LoVo (cell line): ENCODE data around the gene ONECUT2.
"Not testable (repeated sequence)": the region's sequence is repeated elsewhere in the genome, so short reads cannot be mapped to it uniquely, and the experiment has no call there.

ENCODE experiments used
- DNase-seq: peaks from one replicate; pipeline ENCODE4 v3.0.0-alpha.2; 2016; ENCODE audit warnings: low spot score

Gene ONECUT2

DNA sequence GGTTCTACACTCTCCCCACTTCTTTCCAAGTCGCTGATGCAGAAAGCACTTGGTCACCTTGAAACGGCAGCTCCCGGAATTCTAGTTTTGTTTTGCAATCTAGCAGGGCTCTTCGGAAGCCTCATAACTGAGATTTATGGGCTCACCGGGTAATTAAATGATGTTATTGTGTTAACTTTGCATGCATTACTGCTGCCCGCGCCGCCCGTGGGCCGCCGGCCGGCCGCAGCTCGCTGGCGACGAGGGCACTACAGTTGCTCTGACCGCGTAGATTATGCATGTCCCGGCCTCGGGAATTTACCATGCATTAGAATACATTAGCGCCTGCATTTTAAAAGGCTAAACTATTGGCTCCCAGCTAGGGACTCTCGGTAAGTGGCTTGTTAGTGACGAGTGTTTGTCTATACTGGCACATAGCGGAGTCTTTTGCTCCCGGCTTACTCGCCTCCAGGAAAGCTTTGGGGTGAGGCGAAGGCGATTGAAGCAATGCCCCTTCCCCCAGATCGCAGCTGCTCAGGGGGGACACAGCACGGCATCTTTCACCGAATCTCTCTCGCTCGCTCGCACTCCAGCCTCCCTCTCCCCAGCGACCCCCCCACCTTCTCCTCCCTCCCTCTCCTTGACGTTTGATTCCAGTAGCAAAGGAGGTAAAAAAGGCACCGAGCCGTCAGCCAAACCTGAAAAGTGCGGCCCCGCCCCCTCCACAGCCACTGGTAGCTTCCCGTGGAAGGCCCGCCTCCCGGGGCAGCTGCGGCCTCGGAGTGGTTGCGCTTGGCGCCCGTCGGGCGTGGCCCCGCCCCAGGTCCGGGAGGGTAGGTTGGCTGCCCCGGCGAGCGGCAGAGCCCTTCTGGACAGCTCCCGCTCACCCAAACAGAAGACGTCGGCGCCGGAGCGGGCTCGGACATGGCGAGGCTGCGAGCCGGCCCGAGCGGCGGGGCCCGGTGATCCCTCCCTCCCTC lies at the start of gene ONECUT2:
Gene ONECUT2 (plus strand): TSS at position 839 of the 959 bp plus-strand sequence. CDS start 343 bp downstream, outside the sequence.
- peak; percentile 93 for DNase-seq

- DNase-seq: no peak
Measured at GRCh38 chr18:57389271-57389670, 45.9 kb upstream of the ONECUT2 start.

DNA sequence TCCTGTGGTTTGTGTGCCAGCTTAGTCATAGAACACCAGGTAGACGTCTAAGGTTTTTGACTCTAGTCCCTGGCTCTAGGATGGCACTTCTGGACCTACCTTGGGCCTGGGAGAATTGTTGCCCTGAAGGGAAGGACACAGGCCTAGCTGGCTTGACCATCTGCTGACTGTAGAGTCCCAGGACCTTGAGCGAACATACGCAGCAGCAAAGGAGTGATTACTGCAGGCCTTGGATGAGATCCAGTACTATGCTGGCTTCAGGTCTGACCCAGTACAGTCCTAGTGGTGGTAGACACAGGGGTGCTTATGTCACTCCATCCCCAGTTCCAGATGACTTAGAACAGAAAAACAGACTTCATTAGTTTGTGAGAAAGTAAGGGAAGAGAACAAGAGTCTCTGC lies 45.1 kb upstream of the ONECUT2 start:
- DNase-seq: no peak

GRCh38 chr18:57394749-57395148 lies 40.4 kb upstream of the ONECUT2 start:
- DNase-seq: not testable (repeated sequence)

DNA sequence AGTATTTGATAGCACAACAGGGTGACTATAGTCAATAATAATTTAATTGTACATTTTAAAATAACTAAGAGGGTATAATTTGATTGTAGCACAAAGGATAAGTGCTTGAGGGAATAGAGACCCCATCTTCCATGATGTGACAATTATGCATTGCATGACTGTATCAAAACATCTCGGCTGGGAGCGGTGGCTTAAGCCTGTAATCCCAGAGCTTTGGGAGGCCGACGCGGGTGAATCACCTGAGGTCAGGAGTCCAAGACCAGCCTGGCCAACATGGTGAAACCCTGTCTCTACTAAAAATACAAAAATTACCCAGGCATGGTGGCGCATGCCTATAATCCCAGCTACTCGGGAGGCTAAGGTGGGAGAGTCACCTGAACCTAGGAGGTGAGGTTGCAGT lies 38.3 kb upstream of the ONECUT2 start:
- not testable (repeated sequence) for DNase-seq

DNA sequence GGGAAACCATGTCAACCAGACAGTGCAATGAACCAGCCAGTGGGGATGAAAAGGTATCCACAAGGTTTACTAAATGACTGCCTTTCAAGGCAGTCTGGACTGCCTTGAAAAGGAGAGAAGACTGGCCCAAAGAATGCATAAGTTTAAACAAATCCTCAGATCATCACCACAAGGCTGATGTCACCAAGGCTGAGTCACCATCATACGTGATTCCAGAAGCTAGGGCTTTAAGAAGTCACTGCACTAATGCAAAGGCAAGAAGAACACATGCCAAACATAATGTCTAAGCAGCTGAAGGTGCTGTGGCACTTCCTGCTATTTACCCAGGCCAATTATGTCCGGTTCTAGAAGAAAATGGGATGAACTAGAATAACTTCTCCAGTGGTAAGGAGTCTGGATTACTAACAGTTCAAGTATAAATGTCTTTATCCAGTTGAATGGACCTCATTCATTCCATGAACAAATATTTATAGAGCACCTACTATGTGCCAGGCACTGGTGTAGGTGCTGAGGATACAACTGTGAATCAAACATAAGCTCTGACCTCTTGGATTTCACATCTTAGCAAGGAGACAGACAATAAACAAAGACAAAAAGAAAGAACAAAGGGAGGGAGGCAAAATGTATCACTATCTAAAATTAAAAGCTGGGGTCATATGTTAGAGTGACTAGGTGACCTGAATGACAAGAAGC lies 37.6 kb upstream of the ONECUT2 start:
- DNase-seq: no peak

DNA sequence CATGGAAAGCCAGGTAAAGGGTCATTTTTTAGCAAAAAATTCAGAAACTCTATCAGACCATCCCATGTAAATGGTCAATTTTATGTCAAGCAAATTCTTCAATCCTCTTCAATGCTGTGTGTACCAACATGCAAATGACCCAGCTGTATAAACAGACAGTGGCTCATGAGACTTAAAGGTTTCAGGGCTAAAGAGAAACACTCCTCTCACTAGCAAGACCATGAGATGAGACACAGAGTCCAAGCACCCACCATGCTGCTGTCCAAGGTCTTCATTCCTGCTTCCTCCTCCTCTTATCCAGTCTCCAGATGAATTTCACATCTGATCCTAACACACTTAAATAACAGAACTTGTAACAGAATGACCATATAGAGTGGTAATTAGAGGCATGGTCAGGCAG lies 30.8 kb upstream of the ONECUT2 start:
- DNase-seq: no peak

- no peak for DNase-seq
Measured at GRCh38 chr18:57409650-57410049, 25.5 kb upstream of the ONECUT2 start.

GRCh38 chr18:57410749-57411148 lies 24.4 kb upstream of the ONECUT2 start:
- no peak for DNase-seq

DNA sequence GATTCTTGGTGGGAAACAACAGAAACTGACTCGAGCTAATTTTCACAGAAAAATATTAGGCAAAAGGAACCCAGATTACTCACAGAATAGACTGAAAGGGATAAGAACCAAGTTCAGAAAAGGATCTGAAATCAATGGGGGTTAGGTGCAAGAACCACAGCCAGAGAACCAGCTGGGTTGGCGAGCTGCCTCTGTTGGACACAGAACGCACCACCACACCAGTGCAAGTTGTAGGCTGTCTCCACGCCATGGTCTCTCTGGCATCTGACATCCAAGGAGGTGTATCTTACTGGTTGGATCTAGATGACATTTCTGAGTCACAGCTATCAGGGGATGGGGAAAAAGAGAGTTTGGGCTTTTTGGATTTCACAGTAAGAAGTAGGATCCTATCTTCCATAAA lies 18.6 kb upstream of the ONECUT2 start:
- no peak for DNase-seq

DNA sequence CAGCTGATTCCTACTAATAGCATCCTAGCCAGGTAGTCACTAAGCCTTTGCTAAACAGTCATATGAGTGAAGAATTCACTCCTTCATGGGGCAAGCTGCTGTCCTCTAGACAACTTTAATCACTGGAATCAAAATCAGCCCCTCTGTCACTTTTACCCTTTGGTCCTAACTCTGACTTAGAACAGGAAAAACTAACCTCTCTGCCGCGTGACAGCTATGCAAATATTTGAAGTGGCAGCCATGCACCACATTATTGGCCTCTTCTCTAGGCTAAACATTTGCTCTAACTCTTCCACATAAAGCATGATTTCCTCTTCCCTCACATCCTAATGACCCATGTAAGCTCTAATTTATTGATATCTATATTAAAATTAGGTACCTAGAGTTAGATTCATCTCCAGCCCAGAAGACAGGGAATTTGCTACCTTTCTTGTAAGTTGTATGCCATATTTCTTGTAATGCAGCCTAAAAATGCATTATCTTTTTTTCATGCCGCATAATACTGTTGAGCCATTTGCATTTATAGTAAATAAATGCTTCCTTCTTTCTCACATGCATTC lies 12.8 kb upstream of the ONECUT2 start:
- no peak for DNase-seq

- no peak for DNase-seq
Measured at GRCh38 chr18:57423821-57424220, 11.4 kb upstream of the ONECUT2 start.

DNA sequence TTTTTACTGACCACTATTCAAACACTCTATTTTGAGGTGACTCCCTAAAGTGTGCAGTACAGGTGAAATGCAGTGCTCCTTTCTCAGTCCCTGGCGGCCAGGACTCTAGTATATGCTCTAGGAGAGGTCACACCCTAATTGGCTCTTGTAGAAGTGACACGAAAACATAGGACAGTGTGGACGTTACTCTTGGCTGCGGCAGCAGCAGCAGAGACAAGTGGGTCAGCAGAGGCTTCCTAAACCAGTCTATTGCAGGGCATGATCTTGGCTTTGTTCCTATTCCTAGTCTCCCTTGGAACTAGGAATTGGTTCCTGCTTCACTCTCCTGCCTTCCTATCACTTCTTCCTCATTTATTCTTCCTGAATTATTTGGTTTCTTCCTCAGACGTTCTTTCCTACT lies 10.1 kb upstream of the ONECUT2 start:
- DNase-seq: no peak

- no peak for DNase-seq
Measured at GRCh38 chr18:57426187-57426586, 9.0 kb upstream of the ONECUT2 start.

DNA sequence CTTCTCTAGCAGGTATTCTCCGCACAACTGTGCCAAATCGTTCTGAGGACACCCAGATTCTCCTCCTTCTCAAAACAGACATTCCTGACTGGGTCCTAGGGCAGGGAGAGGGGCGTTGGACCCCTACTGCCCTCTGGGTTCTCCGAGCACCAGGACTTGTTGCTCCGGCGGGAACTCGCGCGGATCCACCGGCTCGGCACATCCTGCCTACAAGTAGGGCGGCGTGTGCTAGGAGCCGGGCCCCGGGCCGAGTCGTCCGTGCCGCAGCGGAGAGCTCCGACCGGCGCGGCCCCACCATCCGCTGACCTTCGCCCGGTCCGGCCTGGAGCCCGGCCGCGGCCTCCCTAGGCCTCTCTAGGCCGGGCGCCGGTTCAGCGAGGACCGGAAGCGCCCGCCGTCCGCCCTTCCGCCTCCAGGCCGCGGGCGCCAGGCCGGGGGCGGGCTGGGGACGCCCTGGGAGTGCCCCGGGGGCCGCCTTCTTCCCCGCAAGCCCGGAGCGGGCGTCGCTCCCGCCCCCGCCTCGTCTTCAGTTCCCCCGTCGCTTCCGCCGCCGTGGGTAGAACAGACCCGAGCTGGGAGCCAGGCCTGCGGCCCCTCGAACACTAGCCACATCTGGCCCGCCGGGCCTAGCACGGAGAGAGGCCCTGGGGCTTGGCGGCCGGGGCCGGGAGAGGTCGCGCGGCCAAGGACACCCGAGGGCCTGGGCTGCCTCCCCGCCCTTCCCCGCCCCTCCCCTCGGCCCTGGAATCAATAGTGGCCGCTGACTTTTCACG lies 7.6 kb upstream of the ONECUT2 start:
- no peak for DNase-seq

- DNase-seq: no peak
Measured at GRCh38 chr18:57428221-57429150, 6.7 kb upstream of the ONECUT2 start.

GRCh38 chr18:57429167-57430078 lies 5.8 kb upstream of the ONECUT2 start:
- no peak for DNase-seq

DNA sequence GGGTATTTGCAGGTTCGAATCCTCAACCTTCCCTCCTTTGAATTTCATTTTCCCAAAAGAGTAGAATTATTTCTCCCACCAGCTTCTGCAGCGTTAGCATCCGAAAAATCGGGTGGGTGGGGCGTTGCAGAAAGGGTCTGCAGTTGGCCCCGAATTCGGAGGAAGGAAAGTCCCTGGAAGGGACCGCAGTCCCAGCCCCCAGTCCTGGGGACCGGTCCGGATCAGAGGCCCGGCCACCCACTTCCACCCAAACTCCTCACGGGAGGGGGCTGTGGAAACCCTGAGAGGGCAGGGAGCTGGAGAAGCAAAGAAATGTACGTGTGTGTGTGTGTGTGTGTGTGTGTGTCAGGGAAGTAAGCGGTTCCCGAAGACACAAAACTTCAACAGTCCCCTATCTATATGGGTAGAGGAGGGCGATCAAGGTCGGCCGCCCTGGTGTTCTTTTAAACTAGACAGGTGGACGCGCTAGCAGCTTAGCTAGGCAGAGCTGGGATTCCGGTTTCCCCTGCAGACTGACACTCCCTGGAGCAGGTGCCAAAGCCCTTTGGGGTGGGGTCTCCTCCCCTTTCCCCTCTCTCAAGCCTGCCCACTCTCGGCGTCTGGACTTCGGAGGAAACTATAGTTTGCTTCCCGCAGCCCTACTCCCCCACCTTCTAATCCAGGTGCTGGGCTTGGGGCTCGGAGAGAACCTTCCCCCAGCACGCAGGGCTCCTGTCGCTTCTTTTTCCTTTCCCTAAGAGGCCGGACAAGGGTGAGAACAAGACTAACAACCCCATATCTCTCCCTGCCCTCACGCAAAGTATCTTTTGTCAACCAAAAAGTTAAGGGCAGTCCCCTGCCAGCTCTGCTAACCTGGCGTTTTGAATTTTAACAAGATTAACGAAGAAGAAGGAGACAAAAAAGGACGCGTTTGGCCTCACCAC lies 4.8 kb upstream of the ONECUT2 start:
- DNase-seq: no peak

DNA sequence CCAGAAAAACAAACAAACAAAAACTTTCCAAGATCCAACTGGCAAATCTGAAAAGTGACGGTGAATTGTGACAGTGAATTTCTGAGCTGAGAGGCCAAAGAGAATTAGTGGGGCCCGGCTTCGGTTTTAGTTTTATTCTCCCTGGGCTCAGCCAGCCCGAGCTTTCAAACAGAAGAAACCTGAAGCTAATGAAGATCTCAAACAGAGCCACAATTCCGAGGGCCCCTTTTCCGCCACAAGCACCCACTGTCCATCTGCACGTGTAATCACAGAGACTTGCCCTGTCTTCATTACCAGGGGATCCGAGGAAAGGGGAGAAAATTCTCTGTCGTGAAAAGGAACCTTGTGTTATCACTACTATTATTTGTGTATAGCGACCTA lies 4.2 kb upstream of the ONECUT2 start:
- DNase-seq: no peak
